Measurements from ENCODE around the gene PDK1. TPM values are rescaled to one million over a fixed set of nuclear protein-coding genes. Genes with fewer than 3 reads are reported as not detected.

PDK1 gene
- total RNA-seq, 4 donors from 2014 or later = 12.4 to 25.6 (median 19.2) TPM

DNA sequence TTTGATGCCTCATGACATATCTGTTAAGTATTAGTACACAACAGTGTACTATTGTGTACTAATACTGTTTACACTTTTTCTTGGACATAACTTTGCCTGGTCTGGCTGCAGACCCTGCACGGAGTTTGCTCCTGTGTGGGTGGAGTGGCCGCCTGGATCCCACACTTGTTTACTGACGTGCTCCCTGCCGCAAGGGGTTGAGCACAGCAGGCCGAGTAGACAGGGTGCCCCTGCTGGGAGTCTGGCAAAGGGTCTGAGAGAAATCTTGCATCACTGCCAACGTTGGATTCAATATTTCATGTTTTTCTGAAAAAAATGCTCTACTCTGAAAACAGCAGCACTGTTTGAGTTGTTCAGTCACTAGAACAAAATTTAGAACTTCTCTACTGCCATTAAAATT, 59.0 kb downstream of the PDK1 start:
- H3K4me1 ChIP-seq = no peaks in the 10 kb centered on the region
- DNase-seq = no peak
- H3K4me3 ChIP-seq = no peak overlapping the region
- no peaks in the 10 kb centered on the region for H3K9me3 ChIP-seq
- H3K36me3 ChIP-seq = no peaks in the 10 kb centered on the region
- H3K27ac ChIP-seq = no peak overlapping the region
- TF ChIP-seq, protein P1, sequence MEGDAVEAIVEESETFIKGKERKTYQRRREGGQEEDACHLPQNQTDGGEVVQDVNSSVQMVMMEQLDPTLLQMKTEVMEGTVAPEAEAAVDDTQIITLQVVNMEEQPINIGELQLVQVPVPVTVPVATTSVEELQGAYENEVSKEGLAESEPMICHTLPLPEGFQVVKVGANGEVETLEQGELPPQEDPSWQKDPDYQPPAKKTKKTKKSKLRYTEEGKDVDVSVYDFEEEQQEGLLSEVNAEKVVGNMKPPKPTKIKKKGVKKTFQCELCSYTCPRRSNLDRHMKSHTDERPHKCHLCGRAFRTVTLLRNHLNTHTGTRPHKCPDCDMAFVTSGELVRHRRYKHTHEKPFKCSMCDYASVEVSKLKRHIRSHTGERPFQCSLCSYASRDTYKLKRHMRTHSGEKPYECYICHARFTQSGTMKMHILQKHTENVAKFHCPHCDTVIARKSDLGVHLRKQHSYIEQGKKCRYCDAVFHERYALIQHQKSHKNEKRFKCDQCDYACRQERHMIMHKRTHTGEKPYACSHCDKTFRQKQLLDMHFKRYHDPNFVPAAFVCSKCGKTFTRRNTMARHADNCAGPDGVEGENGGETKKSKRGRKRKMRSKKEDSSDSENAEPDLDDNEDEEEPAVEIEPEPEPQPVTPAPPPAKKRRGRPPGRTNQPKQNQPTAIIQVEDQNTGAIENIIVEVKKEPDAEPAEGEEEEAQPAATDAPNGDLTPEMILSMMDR (IDR thresholded peaks at IDR 0.05) = no peak
- no peak for TF ChIP-seq POLR2A (IDR thresholded peaks at IDR 0.05)
- no peaks in the 10 kb centered on the region for H3K27me3 ChIP-seq

- TF ChIP-seq, protein P1 (IDR thresholded peaks at IDR 0.05) = no peak
- TF ChIP-seq POLR2A (IDR thresholded peaks at IDR 0.05) = no peak
- Histone ChIP-seq H3K9me3 (no peaks in the 10 kb centered on the region), H3K4me3 (no peak overlapping the region), H3K36me3 (no peaks in the 10 kb centered on the region), H3K4me1 (no peaks in the 10 kb centered on the region), H3K27me3 (no peaks in the 10 kb centered on the region), H3K27ac (no peak overlapping the region)
- DNase-seq = no peak
Observed at GRCh38 chr2:172615727-172616261, 59.9 kb downstream of the PDK1 start.

DNA sequence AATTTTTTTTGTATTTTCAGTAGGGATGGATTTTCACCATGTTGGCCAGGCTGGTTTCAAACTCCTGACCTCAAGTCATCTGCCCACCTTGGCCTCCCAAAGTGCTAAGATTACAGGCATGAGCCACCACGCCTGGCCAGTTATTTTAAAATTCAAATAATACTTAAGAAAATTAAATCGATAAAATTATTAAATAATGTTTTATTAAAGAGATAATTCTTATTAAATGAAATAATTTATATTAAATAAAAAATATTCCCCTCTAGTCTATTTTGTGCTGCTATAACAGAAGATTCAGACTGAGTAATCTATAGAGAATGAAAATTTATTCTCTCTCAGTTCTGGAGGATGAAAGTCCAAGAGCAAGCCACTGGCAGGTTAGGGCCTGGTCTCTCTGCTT, 61.2 kb downstream of the PDK1 start:
- Histone ChIP-seq H3K9me3 (no peaks in the 10 kb centered on the region), H3K4me1 (no peaks in the 10 kb centered on the region), H3K27me3 (no peaks in the 10 kb centered on the region), H3K36me3 (no peaks in the 10 kb centered on the region), H3K4me3 (no peak overlapping the region), H3K27ac (no peak overlapping the region)
- TF ChIP-seq POLR2A (IDR thresholded peaks at IDR 0.05) = no peak
- TF ChIP-seq, protein P1 (IDR thresholded peaks at IDR 0.05) = no peak
- no peak for DNase-seq

GRCh38 chr2:172623249-172623965, 67.5 kb downstream of the PDK1 start:
- TF ChIP-seq, protein P1 (IDR thresholded peaks at IDR 0.05) = no peak
- Histone ChIP-seq H3K36me3 (no peaks in the 10 kb centered on the region), H3K9me3 (peaks cover 0 to 2% (median 0%) of the 10 kb centered on the region in 4 donors), H3K4me1 (no peaks in the 10 kb centered on the region), H3K27me3 (no peaks in the 10 kb centered on the region), H3K27ac (no peak overlapping the region), H3K4me3 (no peak overlapping the region)
- no peak for DNase-seq

DNA sequence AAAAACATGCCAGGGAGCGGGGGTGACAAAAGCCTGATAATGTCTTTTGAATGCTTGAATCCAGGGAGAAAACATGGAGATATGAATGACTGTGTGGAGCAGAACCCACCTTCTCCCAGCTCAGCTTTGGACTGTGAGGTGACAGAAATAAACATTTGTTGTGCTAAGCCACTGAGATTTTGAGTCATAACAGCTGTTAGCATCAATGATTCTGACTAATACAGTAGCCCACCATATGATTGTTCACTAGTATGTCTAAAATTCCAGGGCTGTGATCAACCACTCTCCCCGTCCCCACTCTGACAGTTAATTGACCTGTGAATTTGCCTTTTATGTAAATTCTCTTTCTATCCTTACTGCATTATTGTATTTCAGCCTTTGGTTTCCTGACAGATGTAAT, 69.1 kb downstream of the PDK1 start:
- no peak for TF ChIP-seq POLR2A (IDR thresholded peaks at IDR 0.05)
- TF ChIP-seq, protein P1 (IDR thresholded peaks at IDR 0.05) = no peak
- Histone ChIP-seq H3K27me3 (no peaks in the 10 kb centered on the region), H3K4me3 (no peak overlapping the region), H3K36me3 (no peaks in the 10 kb centered on the region), H3K9me3 (peaks cover 0 to 2% (median 0%) of the 10 kb centered on the region in 4 donors), H3K27ac (no peak overlapping the region), H3K4me1 (no peaks in the 10 kb centered on the region)
- DNase-seq = no peak

Measured in Peyer's patch (tissue), 4 donors.